ENCODE measurements around the gene PPFIA4.

Gene PPFIA4

DNA sequence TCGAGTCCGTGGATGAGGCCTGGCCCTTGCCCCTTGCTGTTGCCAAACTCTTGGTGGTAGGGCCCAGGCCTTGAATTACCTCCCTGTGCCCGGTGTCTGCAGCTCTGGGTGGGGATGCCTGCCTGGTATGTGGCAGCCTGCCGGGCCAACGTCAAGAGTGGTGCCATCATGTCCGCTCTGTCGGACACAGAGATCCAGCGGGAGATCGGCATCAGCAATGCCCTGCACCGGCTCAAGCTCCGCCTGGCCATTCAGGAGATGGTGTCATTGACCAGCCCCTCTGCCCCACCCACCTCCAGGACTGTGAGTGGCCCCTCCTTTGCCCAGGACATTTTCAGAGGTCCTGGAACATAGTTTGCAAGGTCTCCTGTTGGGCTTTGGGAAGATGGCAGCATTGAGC is 33.8 kb downstream of the PPFIA4 start:
- DNase-seq: no peak

DNA sequence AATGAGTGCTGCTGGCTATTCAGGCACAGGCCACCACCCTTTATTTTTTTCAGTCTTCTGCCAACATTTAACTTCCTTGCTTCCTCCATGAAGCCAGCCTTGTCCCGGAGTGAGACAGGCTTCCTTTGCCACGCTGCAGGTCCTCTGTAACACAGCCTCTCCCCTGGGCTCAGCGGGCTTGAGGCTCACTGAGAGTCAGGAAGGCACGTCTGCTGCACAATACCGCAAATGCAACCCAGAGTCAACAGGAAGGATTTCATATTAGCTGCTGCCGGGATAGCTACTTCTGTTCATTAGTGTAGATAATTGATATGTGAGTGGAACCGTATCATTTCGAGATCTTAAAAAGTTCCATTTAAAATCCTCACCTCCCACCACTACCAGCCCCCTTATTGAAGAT is 37.0 kb downstream of the PPFIA4 start:
- no peak for DNase-seq

DNA sequence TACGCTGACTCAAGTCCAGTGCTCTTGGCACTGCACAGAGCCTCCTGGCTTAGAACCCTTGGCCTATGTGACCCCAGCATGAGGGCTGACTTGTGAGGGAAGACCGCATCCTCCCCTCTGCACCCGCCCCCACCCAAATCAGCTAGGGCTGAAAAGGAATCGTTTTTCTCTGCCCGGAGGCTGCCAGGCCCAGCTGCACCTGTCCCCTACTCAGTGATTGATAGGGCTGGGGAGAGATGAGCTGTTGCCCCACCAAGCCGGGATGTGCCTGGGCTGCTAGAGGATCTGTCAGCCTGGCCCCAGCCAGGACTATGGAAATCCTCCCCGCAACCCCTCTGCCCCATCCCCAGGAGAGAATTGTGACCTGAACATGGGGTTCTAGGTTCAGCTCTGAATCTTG is 38.9 kb downstream of the PPFIA4 start:
- DNase-seq: no peak

DNA sequence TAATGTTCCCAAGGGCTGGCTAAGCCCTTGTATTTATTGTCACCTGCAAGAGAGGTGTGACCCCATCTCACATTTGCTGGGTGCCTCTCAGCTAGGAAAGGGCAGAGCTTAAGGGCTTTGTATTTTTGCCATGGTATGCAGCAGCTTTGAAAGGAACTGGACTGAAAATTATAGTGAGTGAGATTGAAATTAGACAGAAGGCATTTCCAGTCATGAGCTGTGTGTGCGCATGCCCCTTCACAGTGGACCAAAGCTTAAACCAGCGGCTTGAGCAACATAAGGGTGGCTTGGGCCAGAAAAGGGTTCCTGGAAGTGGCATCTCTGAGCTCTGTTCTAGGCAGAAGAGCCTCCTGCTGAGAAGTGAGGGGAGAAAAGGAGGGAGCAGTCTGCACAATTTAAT is 39.7 kb downstream of the PPFIA4 start:
- no peak for DNase-seq

DNA sequence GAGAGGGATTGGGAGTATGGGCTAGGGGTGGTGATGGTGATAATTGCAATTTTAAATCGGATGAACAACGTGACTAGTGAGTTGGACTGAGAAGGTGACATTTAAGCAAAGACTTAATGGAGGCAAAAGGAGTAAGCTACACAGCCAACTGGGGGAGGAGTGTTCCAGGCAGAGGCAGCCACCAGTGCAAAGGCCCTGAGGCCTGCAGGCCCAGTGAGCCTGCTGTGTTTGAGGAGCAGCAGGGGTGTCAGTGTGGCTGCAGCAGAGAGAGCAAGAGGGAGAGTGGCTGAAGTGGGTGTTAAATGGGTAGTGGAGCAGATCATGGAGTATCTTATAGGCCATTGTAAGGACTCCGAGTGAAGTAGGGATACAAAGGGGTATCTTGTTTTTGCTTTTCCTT is 40.7 kb downstream of the PPFIA4 start:
- DNase-seq: no peak

DNA sequence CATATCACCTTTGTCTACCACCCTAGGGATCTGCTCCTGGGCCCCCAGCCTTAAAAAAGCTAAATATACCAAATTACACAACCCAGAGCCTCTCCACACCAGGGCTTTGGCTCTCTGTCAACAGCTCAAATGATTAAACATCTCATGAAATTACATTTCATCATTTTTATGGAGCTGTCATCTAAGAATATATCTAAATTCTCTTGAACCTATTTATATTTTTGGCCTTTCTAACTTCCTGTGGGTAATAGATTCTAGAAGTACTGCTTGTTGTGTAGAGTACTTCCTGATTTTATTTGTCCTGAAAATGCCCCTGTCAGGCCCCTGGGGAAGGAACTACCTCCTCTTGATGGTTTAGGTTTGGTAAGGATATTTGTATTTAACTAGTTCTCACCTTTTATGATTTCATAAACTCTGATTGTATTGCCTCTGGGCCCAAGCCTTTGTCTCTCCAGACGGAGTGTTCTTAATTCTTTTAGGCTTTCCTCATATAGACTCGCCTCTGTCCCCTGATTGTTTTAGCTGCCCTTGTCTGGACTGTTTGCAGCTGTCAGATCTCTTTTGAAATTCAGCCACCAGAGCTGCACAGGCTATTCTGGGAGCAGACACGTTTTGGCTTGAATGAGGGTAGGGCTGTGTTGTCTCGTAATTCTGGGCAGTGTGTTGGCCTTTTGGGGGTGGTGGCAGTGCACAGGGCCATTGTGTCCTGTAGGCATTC is 42.9 kb downstream of the PPFIA4 start:
- DNase-seq: no peak

DNA sequence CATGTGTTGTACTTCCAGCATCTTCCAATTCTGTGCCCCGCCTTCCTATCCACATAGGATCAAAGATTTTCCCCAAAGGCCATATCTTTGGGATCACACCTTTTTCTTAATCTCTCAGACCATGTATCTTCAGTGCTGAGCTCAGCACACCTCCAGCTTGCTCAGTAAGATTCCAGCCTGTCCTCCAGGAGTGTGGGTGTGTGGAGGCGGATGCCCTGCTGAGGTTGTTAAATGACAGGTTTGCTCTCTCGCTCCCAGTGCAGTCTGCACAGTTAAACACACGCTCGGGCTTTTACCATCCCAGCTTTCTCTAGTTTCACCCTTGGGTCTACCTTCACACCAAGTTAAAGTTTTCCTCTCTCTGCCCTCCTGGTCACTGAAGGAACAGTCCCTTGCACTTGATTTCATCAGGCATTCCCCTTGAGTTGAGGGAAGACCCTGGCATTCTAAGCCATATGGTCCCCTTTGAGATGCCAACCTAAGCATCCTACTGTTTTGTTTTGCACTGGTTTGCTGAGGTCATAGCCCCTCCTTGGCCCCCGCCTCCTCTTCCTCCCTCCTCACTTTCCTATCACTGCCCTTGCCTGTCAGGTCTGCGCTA is 45.8 kb downstream of the PPFIA4 start:
- DNase-seq: no peak

DNA sequence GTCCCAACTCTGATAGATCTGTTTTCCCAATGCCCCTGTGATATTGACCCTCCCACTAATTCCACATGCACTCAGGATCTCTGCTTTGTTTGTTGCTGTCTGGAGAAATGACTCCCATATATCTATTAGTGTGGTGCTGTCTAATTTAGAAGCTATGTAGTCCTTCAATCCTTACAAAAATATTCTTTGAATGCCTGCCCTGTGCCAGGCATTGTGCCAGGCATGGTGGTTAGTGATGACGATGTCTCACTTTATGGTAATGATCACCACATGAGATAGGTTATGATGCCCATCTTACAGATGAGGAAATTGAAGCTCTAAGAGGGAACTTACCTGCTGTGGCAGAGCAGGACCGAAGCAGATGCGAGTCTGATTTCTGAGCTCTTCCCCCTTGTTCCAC is 46.6 kb downstream of the PPFIA4 start:
- no peak for DNase-seq

DNA sequence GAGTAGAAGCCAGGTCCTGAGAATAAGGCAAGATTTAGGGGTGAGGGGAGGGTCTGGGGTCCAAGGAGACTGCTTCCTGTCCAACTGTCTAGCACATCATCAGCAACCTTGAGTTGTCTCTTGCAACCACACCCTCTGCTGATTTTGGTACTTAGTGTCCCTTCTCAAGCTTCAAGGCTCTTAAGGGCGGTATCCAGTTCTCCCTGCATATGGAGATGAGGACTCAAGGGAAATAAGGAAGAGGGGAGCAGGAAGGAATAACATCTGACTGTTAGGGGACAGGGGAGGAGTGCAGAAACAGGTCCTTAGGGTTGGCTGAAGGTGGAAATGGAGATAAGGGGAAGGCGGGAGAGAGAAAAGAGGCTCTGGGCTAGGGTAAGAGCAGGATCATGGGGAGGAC is 47.2 kb downstream of the PPFIA4 start:
- DNase-seq: no peak

DNA sequence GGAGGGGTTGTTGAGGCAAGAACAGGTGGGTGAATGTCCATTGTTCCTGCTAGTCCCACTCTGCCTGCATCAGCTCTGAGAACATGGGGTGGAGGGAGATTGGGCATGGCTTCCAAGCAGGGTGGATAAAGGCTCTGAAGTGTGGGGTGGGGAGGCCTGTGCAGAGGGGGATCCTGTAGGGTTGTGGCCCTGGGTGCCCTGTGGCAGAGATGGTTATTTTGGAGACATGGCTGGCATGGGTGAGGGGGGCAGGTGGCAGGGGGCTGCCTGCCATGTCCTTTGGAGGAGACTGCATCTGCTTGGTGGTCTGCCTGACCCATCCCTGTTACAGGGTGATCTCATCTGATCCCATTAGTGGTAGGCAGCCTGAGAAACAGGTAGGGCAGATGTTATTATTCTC is 48.3 kb downstream of the PPFIA4 start:
- DNase-seq: no peak

DNA sequence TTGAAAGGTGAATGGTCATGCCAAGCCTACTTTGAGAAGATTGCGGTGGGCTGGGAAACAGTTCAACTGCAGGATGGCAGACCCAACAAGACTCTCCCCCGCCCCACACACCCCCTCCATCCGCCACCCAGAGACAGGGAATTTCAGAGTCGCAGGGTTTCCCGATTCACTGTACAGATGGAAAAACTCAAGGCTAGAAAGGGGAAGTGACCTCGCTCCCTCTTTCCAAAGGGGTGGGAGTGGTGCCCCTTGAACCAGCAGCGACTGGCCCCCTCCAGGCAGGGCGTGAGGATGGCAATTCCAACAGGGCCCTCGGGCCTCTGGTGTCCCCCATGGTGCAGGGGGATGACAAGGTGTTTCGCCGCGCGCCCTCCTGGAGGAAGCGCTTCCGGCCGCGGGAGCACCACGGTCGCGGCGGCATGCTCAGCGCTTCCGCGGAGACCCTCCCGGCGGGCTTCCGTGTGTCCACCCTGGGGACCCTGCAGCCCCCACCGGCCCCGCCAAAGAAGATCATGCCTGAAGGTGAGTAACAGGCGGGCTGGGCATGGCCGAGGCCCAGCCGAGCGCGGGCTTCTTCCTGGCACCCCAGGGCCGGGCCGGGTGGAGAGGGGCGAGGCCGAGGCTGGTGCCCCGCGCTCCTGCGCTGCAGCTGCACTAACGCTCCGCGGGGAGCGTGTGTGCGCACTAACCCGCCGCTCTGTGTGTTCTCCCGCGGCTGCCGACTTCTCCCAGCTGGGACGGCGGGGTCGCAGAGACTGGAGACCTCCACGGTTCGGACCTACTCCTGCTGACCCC is 49.1 kb downstream of the PPFIA4 start:
- DNase-seq: no peak

DNA sequence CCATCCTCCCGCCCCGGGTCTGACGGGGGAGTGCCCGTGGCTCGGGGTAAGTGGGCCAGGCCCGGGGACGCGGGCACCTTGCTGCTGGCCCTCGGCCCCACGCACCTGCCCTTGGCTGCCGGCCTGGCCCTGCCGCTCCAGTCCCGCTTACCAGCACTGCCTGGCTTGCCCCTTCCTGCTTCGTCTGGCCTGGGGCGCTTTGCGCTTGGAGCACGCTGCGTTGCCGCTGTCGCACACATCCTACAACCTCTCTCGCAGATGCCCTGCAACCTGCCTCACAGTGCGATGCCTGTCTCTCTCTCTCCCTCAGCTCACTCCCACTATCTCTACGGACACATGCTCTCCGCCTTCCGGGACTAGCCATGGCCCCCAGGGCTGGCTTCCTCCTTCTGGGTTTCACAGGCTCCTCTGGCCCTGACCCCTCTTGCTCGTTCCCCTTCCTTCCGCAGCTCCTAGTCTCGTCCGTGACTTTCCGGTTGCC is 49.8 kb downstream of the PPFIA4 start:
- DNase-seq: no peak

DNA sequence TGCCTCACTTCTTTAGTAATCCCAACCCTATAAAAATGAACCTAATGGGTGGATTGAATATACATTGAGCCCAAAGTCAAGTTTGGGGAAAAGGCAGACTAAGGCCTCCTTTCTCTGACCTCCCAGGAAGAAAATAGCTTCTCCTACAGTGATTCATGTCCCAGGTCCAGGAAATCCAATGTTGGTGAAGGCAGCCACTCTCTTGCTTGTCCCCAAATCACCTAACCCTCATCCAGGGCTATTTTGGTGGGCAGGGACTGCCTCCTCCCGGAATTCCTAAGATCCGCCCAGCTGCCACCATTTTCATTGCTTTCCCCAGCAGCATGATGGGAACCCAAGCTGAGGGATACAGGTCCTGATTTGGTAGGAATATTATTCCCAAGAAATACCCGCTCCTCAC is 51.1 kb downstream of the PPFIA4 start:
- DNase-seq: no peak

DNA sequence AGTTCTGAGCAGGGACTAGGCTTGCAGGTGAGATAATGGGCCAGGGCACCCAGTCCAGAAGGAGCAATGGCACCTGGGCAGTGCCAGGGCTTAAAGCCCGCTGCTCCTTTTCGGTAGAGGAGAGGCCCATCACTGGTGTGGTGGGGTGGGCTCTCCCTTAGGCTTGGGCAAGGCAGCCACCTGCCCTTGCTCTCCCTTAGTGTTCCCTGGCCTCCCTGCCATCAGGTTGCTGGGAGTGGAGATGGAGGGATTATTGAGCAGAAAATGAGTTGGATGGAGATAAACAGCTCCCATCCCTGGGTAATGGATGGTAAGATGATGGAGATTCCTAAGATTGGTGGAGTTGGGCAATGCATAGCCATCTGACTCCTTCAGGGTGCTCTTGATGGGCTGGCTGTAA is 51.7 kb downstream of the PPFIA4 start:
- no peak for DNase-seq

DNA sequence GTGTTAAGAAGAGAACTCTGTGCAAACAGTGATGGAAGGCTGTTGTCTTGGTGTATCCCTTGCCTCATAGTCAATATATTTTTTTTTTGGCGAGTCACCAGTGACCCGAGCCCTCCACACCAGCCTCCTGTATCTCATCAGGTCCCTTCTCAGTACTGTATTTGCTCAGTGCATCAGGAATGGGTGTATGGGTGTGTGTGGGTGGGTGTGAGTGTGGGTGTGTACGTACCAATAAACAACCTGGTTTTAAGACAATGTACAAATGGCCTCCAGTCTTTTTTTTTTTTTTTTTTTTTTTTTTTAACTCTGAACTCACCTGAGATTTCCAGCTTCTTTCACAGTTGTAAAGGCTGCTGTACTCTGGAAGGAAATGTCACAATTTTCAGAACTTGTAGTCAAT is 52.2 kb downstream of the PPFIA4 start:
- no peak for DNase-seq

DNA sequence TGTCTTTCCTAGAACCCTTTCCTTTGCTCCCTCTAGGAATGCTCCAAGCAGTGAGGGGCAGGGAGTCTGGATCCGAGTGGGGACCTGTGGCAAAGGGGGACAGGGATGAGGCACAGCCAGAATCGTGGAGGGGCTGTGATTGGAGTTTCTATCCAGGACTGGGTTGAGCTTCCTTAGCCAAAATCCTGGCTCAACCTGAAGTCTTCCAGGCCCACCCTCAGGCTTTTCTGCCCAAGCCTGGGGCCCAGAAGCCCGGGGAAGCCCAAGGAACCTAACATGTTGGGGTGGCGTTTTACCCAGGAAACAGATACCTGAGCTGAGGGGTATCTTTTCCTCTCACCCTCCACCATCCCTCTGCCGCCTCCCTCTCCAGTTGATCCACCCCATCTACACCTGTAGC is 54.2 kb downstream of the PPFIA4 start:
- DNase-seq: no peak

DNA sequence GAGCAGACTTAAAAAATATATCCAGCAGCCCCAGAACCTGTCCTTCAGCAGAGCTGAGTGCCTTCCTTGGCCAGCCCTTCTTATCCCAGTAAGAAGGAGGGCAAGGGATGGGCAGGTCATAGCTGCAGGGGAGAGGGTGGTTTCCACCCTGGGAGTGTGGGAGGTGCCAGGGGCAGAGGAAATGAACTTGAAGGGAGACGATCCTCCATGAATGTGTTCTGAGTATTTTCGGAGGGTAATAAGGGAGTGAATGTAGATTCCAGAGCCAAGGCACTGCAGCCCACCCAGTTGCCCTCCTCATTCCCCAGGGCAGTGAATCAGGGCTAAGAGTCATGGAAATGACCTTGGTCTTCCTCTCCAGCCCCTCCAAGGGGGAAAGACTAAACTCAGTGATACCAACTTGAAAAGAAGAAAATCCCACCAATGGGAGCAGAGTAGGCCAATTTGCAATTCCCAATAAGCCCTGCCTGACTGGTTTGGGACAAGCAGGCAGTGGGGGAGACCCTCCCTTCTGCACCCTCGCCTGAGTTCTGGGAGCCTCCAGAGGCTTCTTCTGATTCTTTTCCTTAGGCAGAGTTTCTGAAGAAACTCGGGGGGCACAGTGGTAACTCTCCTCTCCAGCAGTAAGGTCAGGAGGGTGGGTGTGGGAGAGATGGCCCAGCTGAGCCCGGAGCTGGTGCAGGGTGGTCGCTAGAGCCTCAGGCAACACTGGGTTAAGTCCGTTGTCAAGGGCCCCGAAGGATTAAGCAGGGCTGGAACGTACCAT is 55.4 kb downstream of the PPFIA4 start:
- DNase-seq: no peak

DNA sequence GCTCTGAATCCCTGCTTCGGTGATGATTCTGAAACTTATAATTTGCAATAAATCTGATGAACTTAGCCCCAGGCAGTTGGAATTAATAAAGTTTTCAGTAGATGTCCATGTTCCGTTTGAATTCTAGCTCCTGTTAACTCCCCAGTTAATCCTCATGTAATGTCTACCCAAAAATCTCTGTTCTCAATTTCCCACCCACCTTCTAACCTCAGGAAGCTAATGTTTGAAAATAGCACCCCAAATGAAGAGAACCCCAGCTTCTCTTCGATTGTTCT is 55.9 kb downstream of the PPFIA4 start:
- DNase-seq: no peak

DNA sequence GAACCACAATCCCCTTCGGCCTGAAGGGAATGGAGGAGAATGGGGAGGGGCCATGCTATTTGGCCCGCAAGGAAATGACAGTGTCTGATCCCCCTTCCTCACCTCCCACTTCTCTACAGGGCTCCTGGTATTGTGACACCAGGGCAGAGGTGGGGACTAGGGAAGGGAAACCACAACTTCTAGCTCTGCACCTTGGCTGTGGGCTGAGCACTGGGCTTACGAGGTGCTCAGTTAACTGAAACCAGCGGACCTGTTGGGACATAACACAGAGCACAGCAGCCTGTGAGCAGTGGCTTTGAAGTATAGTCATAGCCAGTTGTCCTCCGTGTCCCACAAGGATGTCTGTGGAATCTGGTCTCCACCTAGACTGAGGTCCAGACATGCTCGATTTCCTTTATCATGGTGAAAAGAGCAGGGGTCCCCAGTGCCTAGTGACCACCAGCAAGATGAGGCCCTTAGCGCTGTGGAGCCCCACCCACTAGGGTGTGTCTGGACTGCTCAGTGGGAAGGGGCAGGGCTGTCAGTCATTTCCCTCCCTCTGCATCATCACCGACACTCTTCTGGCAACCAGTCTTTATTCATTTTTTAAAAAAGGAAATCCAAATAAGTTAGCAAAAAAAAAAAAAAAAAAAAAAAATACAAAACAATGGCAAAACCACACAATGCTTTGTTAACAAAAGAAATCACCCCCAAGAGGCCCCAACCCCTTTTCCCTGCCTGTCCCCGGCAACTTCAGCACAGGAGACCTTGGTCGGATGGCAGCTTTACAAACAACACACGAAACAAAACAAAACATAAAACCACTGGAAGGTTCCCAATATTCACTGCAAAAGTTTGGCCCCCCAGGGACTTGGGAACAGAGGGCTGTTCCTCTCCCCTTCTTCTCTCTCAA is 56.5 kb downstream of the PPFIA4 start:
- DNase-seq: peak; percentile 15

DNA sequence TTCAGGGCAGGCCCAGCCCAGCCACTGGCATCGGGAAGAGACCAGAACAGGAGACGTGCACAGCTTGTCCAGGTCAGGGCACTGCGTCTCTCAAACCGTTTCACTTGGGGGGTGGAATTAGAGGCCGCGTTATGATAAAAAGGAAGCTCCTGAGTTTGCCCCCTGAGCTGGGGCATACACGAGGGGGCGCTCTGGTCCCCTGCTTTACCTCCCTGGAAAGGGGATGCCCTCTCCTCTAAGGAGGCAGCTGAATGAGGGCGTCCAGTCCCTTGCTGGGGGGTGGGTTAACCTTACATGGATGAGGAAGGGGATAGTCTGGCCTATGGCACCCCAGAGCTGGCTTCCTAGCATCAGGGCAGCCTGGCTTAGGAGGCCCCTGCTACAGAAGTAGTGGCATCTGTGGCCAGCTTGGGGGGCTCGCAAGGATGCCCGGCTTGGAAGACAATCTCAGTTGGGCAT is 57.2 kb downstream of the PPFIA4 start:
- no peak for DNase-seq

DNA sequence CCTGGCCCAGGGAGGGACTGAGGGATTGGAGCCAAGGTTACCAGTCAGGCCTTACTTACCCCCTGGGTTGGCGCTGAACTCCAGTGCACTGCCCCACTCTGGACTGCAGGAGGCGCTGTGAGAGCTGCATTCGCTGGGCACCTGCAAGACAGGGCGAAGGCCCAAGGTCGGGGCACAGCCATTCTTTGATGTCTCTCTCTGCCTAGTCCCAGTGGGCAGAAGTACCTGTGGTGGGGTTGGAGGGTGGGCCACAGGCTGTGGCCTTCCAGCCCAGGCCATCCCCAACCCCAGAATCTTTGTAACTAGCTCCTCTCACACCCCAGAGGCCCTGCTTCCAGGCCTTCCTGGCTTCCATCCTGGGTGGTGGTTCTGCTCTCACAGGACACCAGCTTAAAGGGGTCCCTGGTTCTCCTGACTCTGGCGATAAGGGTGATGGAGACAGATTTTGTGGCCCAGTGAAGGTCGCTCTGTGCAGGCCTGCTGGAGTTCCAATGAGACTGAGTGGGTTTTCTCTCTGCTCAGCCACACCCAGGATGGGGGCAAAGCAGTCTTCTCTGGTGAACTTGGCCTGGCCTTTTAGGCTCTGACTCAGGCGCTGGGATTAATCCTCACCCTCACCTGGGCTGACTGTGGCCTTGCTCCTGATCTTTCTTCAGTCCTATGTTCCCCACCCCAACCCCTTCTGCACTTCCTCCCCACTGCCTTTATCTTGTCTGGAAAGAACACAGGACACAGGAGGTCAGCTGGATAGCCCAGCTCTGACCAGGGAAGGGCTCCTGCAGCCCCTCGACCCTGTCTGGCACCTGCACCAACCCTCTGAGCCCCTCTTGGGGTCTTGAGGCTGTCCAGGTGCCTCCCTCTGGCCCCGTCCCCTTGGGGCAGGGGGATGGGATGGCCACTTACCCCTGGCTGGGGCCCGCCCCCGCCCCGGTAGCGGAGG is 58.6 kb downstream of the PPFIA4 start:
- peak; percentile 85 for DNase-seq

Measured in 8988T (cell line).